ENCODE data around the gene CGB5.
"Not testable (repeated sequence)": the region's sequence is repeated elsewhere in the genome, so short reads cannot be mapped to it uniquely, and the experiment has no call there.

- TF ChIP-seq POLR2A (IDR thresholded peaks at IDR 0.05; ENCODE audit: low read depth, low read length); CTCF (IDR thresholded peaks at IDR 0.05; ENCODE audit: extremely low read depth in 1 of 2, insufficient read depth in 1 of 2, low read depth in 1 of 2, low read length in 2 of 2); POLR2AphosphoS5 (IDR thresholded peaks at IDR 0.05; ENCODE audit: insufficient read depth, low read depth, low read length); JUN (IDR thresholded peaks at IDR 0.05; ENCODE audit: borderline replicate concordance, insufficient read depth, insufficient read length, low read depth); EZH2 (IDR thresholded peaks at IDR 0.05; ENCODE audit: borderline replicate concordance, low read depth, low read length, severe bottlenecking); FOS (IDR thresholded peaks at IDR 0.05; ENCODE audit: borderline replicate concordance, insufficient read depth, low read length); MYC (IDR thresholded peaks at IDR 0.05; ENCODE audit: low read depth, low read length); MAX (IDR thresholded peaks at IDR 0.05; ENCODE audit: insufficient read depth, insufficient read length): not testable (repeated sequence)
Measured at GRCh38 chr19:49025088-49025487, 18.6 kb upstream of the CGB5 start.
